Forelimb muscle (tissue), 1 donor: Measurements from ENCODE around the gene CALHM6. TPM values are rescaled to one million over a fixed set of nuclear protein-coding genes. Genes with fewer than 3 reads are reported as not detected.
"Not testable (repeated sequence)": the region's sequence is repeated elsewhere in the genome, so short reads cannot be mapped to it uniquely, and the experiment has no call there.

Experiments
- DNase-seq: peaks from one replicate; pipeline ENCODE4 v3.0.0-alpha.2; 2013; ENCODE audit warnings: low read depth
- polyA plus RNA-seq: library from polyadenylated mRNA; unstranded; fragments of 120-200 nt; gene quantifications from one replicate; pipeline ENCODE4 v1.2.1, GENCODE V29; 2013; ENCODE audit not compliant: insufficient read length

The CALHM6 gene
- polyA plus RNA-seq, 1 donor, result 1.5 TPM

DNA sequence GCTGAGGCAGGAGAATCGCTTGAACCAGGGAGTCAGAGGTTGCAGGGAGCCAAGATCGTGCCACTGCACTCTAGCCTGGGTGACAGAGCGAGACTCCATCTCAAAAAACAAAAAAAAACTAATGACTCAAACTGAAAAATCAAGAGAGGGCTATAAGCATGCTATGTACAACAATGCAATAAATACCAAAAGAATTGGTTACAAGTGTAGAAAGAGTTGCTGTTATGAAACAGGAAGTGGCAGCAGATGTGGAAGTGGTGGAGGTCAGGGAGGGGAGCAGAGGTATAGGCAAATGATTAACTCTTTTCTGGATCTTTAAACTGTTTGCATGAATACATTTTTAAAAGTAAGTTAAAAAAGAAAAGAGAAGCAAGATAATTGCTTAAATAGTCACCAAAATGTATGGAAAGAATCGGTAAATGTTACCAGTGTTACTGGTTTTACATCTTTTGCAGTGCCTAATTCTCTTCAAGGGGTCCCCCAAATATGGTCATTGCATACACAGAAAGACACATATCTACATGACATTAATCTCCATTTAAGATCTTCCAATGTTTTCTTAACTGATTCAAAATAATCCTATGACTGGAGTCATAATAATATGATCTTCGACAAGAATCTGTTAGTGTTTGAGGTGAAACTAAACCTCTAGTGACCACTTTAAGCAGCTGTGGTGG, 15.0 kb downstream of the CALHM6 start:
- no peak for DNase-seq

- no peak for DNase-seq
These were observed 21.6 kb downstream of the CALHM6 start for GRCh38 chr6:116482780-116483179.

- DNase-seq, result no peak
These were observed 22.4 kb downstream of the CALHM6 start for GRCh38 chr6:116483616-116484015.

GRCh38 chr6:116485559-116486184, 24.5 kb downstream of the CALHM6 start:
- no peak for DNase-seq

DNA sequence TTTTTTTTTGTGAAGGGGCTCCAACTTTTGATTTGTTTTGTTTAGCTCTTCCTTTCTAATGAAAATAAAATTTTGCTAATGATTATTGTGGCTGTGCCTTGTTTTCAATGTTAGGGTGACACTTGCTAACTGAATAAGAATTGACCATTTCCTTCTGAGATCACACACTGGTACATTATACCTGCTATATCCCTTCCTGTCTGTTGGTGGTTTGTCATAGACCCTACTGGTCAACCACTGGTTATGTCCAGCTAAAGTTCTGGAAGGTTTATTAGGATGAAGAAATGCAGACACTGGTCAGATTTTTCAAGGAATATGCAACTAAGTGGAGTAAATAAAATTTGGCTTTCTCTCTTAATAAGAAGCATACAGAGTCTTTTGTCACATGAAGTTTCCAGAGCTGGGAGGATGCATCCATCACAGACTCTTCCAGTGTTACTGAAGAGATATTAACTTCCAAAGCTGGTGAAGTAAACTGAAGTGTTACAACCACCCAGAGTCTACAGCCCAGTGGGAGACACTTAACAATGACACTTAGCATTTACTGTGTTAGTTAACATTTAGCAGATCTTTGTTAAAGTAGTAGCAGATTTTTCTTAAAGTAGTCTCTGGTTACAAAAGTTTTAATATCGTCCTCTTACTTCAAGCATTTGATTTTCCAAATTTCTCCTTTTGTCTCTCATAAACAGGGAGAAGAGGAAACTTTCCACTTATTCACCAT, 30.6 kb downstream of the CALHM6 start:
- no peak for DNase-seq

DNA sequence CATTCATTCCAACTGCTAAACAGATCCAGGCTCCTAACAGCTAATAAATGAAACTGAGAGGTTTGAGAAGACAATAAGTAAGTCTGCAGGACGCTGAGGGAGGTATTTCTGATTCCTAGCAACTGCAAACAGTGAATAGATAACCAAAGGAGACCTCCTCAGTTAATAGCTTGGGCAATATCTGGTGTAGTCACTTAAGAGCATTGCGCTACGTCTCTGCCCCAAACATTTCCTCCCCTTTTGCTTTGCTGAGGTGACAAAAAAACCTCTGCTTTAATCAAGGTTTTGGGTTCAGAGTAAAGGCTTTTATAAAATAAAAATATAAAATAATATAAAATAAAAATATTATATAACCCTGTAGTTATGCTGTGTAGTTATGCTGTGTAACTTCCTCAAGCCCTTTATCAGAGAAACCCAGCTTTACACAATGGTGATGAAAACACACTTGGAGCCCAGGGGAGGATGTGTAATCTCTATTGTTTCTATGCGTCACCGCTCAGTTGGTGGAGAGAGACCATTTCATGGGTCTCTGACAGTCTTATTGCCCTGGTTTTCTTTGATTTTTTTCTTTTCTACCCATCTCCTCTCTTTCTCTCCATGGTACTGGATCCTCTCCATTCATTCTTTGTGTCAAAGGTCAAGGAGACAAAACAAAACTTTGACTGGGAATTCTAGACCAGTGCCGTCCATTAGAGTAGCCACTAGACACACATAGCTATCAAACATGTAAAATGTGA, 31.3 kb downstream of the CALHM6 start:
- DNase-seq, result no peak

DNA sequence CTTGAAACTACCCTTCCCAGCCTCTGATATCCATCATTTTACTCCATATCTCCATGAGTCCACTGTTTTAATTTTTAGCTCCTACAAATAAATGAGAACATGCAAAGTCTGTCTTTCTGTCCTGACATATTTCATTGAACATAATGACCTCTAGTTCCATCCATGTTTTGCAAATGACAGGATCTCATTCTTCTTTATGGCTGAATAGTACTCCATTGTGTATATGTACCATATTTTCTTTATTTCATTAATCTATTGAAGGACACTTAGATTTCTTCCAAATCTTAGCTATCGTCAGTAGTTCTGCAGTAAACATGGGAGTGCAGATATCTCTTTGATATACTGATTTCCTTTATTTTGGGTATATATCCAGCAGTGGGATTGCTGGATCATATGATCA, 34.0 kb downstream of the CALHM6 start:
- DNase-seq, result not testable (repeated sequence)

- no peak for DNase-seq
These were observed 36.0 kb downstream of the CALHM6 start for GRCh38 chr6:116497113-116497676.

- DNase-seq, result no peak
These were observed 39.8 kb downstream of the CALHM6 start for GRCh38 chr6:116500969-116501433.

DNA sequence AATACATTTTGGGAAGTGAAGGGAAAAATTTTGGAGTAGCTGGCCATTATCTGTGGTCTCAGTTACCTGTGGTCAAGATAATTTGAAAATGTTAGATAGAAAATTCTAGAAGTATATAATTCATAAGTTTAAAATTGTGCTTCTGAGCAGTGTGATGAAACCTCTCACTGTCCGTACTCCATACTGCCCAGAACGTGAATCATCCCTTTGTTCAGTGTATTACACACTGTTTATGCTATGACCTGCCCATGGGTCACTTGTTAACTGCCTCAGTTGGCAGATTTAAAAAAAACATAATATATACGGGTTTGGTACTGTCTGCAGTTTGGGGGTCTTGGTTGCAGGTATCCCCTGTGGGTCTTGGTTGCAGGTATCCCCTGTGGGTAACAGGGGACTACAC, 46.1 kb downstream of the CALHM6 start:
- DNase-seq, result no peak

DNA sequence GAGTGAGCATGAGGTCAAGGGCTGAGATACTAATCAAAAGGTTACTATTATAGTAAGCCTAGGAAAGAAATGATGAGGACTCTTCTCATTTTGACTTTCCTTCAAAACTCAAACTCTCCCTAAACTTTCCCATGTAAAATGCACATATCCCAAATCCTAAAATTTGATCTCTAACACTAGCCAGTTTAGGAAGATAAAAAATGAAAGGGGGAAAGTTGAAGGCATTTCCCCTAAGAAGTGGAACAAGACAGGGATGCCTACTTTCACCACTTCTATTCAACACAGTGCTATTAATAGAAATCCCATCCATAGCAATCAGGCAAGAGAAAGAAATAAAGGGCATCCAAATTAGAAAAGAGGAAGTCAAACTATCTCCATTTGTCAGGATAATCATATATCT, 47.4 kb downstream of the CALHM6 start:
- no peak for DNase-seq

DNA sequence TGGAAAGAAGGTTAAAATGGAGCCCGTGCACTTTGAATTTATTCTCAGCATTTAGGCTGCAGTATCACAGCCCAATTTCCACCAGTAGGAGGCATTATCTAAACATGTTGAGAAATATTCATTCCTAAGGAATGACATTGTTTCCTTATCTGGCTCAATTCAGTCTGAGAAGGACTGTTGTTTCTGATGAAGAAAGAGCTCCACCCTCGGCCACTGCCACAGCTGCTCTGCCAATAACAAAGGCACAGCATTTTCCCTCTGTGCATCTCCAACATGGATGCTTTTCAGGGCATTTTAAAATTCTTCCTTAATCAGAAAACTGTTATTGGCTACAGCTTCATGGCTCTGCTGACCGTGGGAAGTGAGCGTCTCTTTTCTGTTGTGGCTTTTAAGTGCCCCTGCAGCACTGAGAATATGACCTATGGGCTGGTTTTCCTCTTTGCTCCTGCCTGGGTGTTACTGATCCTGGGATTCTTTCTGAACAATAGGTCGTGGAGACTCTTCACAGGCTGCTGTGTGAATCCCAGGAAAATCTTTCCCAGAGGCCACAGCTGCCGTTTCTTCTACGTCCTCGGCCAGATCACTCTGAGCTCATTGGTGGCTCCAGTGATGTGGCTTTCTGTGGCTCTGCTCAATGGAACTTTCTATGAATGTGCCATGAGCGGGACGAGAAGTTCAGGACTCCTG, 50.4 kb downstream of the CALHM6 start, which contains the start of gene CALHM5:
CALHM5 (plus strand) TSS at position 216 of the 687 bp plus-strand sequence; CDS start at position 274, 58 bp downstream.
- DNase-seq, result no peak

GRCh38 chr6:116512111-116512559, 51.0 kb downstream of the CALHM6 start:
- DNase-seq, result no peak

- no peak for DNase-seq
These were observed 51.6 kb downstream of the CALHM6 start for GRCh38 chr6:116512734-116513133.

Other genes with a start within 250 kb of the CALHM6 start
- gene TSPYL4, start 207.3 kb upstream of the CALHM6 start, polyA plus RNA-seq, result 15.1 TPM
- 51.5 TPM for gene TSPYL1, start 181.4 kb upstream of the CALHM6 start, polyA plus RNA-seq
- 31.4 TPM for gene DSE, start 90.4 kb upstream of the CALHM6 start, polyA plus RNA-seq
- gene CALHM5, start 50.3 kb downstream of the CALHM6 start, polyA plus RNA-seq, result 1.9 TPM
- gene TRAPPC3L, start 84.3 kb downstream of the CALHM6 start, polyA plus RNA-seq, result 0.09 TPM
- not detected for gene CALHM4, start 92.4 kb downstream of the CALHM6 start, polyA plus RNA-seq
- 54.1 TPM for gene RWDD1, start 110.1 kb downstream of the CALHM6 start, polyA plus RNA-seq
- gene RSPH4A, start 155.1 kb downstream of the CALHM6 start, polyA plus RNA-seq, result 0.52 TPM
- gene ZUP1, start 207.4 kb downstream of the CALHM6 start, polyA plus RNA-seq, result 8.0 TPM
- gene KPNA5, start 219.8 kb downstream of the CALHM6 start, polyA plus RNA-seq, result 14.0 TPM